Islet precursor cell (in vitro differentiated cells): ENCODE measurements around the gene FUT6.
"Not testable (repeated sequence)": the region's sequence is repeated elsewhere in the genome, so short reads cannot be mapped to it uniquely, and the experiment has no call there.

ENCODE experiments used
- DNase-seq: peaks from one replicate; pipeline ENCODE4 v3.0.0-alpha.2; 2018

Gene FUT6

DNA sequence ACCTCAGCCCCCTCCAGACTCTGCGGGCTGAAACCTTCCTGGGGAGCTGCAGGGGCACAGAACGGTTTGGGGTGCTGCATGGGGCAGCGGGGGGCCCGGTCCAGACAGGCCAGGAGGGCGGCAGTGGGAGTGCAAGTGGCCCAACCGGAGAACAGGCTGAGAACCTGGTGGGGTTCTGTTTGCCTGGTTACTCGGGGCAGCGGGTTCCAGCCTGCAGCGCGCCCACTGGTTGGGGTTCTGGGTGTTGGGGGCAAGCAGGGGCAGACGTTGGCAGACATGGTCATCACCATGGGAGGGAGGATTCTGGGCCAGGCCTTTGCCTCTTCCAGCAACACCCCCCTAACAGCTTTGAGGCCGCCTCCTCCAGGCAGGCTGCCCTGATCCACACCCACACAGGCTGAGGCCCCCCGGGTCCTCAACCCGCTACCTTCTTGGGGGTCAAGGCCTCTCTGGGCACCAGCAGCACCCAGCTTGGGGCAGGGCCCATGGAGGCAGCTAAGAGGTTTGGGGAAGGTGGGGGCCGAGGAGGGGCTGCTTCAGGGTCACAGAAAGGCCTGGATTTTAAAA, 54.8 kb downstream of the FUT6 start, which contains the start of gene PRR22:
Gene PRR22 (minus strand): TSS at position 166 of the 567 bp plus-strand sequence. CDS start 86 bp downstream, at position 80.
- no peak for DNase-seq

DNA sequence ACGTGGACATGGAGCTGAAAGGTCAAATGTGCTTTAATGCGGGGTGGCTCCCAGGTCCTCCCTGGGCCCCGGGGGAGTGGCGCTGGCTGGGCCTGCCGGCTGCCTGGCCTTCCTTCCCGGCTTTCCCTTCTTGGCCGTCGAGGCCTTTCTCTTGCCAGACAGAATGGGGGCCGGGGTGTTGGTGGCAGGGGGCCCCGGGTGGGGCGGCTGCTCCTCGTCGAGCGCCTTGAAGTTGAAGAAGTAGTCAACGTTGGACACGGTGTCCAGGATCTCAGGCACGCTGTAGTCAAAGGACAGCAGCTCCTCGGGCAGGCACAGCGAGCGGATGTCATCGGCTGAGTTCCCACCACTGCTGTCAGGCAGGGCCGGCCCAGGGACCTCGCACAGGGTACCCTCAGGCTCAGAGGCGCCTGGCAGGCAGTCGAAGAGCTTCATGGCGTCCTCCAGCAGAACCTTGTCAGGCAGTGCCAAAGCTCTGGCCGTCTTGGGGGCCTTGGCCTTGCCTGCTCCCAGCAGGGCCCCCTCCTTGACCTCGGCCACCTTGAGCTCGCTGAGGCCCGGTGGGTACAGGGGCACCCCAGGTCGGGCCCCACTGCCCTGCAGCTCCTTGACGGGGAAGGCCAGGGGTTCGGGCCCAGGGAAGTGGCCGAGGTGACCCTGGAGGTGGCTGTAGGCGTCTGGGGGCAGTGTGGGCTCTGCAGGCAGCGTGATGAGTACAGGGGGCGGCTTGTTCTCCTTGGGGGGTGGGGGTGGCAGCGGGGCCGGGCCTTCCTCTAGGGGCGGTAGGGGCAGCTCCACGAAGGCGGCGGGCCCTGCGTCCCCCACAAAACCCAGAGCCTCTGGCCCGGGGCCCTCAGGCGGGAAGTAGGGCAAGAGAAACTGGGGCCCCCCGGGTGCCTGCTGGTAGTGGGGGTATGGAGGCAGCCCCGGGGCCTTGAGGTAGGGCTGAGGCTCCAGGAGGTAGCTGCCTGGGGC, 56.3 kb downstream of the FUT6 start:
- no peak for DNase-seq

DNA sequence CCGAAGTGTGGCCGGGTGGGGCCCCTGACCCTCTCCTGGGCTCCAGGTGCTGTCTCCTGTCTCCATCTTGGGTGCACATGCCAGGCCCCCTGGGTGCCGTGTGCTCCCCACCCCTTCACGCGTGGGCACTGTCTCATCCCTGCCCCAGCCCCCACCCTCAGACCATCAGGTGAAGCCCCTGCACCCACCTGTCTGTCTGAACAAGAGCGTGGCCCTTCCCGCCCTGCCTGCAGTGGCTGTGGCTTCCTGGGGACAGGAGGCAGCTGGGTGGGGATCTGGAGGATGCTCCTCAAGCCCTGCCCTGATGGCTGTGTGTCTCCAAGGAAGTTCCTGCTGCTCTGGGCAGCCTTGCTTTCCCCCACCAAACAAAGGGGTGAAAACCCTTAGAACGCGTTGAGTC, 57.2 kb downstream of the FUT6 start:
- no peak for DNase-seq

DNA sequence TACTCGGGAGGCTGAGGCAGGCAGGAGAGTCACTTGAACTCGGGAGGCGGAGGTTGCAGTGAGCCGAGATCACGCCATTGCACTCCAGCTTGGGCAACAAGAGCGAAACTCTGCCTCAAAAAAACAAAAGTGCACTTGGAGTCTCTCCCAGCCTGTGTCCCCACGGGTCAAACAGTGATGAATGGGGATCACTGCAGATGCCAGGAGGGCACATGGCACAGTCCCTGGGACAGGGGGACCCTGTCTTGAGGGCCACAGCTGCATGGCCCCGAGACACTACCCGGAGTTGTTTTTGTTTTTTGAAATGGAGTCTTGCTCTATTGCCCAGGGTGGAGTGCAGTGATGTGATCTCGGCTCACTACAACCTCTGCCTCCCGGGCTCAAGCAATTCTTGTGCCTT, 58.6 kb downstream of the FUT6 start:
- not testable (repeated sequence) for DNase-seq
